Activated CD4-positive, alpha-beta T cell treated with anti-CD3 and anti-CD28 coated beads, Interleukin-2, amount 10 ng/mL, durations not matched to agents 24 days and 14 days (primary cell): ENCODE results near the gene CCDC107. TPM values are rescaled to one million over a fixed set of nuclear protein-coding genes. Genes with fewer than 3 reads are reported as not detected.

ENCODE experiments used
- DNase-seq: peaks from one replicate; pipeline ENCODE4 v3.0.0; 2022
- H3K27ac Mint-ChIP-seq: one replicate; pipeline ENCODE4 v1.8.0; 2022; ENCODE audit warnings: mild to moderate bottlenecking, mixed read lengths
- H3K27me3 Mint-ChIP-seq: one replicate; pipeline ENCODE4 v1.8.0; 2022; ENCODE audit warnings: mixed read lengths
- H3K36me3 Mint-ChIP-seq: one replicate; pipeline ENCODE4 v1.8.0; 2022; ENCODE audit warnings: low read depth, mild to moderate bottlenecking, mixed read lengths
- H3K4me1 Mint-ChIP-seq: one replicate; pipeline ENCODE4 v1.8.0; 2021; ENCODE audit warnings: mixed read lengths
- H3K4me3 Mint-ChIP-seq: one replicate; pipeline ENCODE4 v1.8.0; 2022; ENCODE audit warnings: mild to moderate bottlenecking, moderate library complexity, mixed read lengths
- H3K9me3 Mint-ChIP-seq: one replicate; pipeline ENCODE4 v1.8.0; 2021; ENCODE audit warnings: mixed read lengths
- intact Hi-C: fragments of 100-400 bp; cut with micrococcal nuclease; formaldehyde crosslinking; loops from one replicate; pipeline ENCODE4 v1.15.1; 2023
- total RNA-seq: library from RNA; stranded (reverse); gene quantifications from 2 replicates; pipeline ENCODE4 v1.2.3, GENCODE V29; 2022

CCDC107 gene
- total RNA-seq, 1 donor from 2014 or later, result 21.8 TPM

DNA sequence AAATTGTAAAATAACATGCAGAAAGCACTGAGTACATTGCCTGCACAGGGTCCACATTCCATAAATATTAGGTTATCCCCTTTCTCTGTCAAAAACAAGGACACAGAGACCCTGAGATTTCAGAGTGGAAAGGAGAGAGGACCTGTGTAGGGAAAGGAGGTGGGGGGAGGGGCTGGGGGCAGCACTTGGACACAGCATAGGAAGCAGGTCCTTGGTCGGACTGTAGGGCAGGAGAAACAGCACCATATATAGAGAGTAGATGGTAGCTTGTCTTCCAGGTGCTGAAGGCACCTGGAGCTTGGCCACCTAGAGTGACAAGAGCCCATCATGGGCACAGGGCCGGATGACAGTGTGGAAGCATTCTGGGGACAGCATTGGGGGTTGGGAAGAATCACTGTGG is 29.2 kb downstream of the CCDC107 start:
- Mint-ChIP-seq H3K27me3 (no peaks in the 10 kb centered on the region), H3K27ac (no peak overlapping the region), H3K9me3 (no peaks in the 10 kb centered on the region), H3K4me3 (peak overlapping the region; percentile 3), H3K36me3 (no peaks in the 10 kb centered on the region), H3K4me1 (peaks cover 21% of the 10 kb centered on the region)
- intact Hi-C loops, result no loop called here
- no peak for DNase-seq

DNA sequence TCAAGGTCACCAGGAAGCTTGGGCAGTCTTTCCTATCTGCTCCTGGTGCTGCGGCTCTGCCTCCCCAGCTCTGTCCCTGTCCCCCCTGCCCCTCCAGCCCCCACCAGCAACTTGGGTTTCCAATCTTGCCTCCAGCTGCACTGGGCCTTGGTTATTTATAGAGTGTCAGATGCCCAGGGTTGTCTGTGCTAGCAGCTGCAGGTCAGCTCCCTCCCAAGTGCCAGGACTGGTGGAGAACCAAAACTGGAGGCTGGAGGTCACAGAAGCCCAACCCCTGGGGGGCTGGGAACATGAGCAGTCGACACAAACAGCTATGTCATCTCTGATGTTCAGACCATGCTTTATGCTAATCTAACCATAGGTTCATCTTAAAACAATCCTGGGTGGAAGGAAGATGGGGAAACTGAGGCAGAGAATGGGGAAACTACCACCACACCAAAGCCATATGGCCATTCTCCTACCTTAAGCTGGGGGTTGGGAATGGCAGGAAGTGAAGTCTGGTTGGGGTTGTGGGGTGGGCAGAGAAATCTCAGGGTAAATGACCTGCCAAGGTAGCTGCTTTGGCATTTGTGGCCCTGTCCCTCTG is 30.0 kb downstream of the CCDC107 start:
- peaks cover 21% of the 10 kb centered on the region for H3K4me1 Mint-ChIP-seq
- no peaks in the 10 kb centered on the region for H3K9me3 Mint-ChIP-seq
- H3K27me3 Mint-ChIP-seq, result no peaks in the 10 kb centered on the region
- intact Hi-C loops, result loop anchor here (2.0 kb wide), 1 partner anchor 41 kb away; no protein-coding TSS in a partner anchor
- no peaks in the 10 kb centered on the region for H3K36me3 Mint-ChIP-seq
- DNase-seq, result no peak
- no peak overlapping the region for H3K27ac Mint-ChIP-seq
- H3K4me3 Mint-ChIP-seq, result no peak overlapping the region

DNA sequence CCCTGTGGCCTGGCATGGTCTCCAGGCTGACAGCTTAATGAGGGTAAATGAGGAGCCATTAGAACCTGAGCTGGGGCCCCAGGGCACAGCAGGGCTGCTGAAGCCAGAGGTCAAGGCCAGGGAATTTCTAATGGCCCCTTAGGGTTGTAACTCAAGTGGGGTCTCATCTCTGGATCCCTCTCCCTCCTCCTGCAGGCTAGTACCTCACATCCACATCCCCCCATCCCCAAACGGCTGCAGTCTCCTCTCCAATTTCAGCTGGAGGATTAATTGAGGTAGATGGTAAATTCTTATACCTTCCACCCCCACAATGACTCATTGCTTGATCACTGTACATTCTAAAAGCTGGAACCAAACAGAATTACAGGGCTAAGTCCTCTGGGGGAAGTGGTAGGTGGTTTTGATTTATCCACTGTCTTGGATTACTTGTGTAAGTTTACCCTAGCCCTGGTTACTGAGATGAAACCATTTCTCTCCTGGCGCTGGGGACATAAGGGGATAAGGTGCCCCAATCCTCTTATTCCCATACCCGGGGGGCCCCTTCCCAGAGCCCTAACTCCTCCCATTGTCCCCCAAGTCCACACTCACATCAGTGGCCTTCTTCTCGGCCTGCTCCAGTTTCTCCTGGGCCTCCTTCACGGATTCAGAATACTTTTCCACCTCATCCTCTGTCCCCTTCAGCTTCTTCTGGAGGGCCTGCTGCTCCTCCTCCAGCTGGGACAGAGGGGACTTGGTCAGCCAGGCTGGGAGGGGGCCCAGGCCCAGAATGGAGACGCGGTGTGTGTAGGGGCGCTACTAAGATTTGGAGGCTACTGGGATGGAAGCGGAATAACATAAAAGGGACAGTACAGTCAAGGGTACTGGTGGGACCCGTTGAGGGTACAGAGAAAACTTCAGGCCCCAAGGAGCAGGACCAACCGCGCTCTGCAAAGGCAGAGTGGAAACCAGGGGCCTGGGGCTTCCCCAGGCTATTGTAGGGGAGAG is 30.8 kb downstream of the CCDC107 start:
- H3K4me1 Mint-ChIP-seq, result peaks cover 21% of the 10 kb centered on the region
- no peaks in the 10 kb centered on the region for H3K27me3 Mint-ChIP-seq
- peak overlapping the region; percentile 69 for H3K4me3 Mint-ChIP-seq
- H3K36me3 Mint-ChIP-seq, result no peaks in the 10 kb centered on the region
- intact Hi-C loops, result loop anchor here (2.0 kb wide), 1 partner anchor 42 kb away; no protein-coding TSS in a partner anchor
- peak overlapping the region; percentile 51 for H3K27ac Mint-ChIP-seq
- DNase-seq, result no peak
- no peaks in the 10 kb centered on the region for H3K9me3 Mint-ChIP-seq

DNA sequence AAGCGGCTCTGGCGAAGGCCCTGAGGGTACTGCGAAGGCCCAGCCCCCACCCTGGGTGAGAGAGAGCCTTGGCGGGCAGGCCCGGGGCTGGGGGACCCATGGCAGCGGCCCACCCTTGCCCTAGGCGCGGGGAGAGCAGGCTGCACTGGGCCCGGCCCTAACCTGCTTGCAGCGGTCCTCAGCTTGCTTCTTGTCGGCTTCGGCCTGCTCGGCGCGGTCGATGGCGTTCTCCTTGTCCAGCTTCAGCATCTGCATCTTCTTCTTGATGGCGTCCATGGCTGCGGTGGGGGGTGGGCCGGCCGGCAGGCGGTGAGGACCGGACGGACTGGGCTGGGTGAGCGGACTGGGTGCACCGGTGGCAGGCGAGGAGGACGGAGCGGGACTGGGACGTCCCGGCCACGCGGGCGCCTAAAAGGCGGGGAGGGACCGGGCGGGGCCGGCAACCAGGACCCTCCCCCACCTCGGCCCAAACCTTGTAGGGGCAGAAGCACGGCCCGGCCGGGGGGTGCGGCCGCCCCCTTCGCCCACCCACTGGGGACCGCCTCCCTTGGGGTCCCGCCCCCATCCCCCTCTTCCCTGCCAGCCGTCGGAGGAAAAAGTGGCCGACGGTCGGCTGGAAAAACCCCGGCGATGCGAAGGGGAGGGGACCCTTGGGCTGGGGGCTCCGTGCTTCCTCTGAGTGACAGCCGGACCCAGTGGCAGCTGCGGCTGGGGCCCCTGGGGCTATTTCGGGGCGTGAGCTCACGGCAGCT is 31.6 kb downstream of the CCDC107 start, which contains the start of gene TPM2:
TPM2 (minus strand) TSS at position 384 of the 752 bp plus-strand sequence; CDS start at position 276, 108 bp downstream.
- H3K27ac Mint-ChIP-seq, result peak within 1 kb of the TSS; percentile 81
- intact Hi-C loops, result loop anchor here (2.0 kb wide), 2 partner anchors 31 to 43 kb away; partner anchors contain the start of genes CCDC107 and RMRP
- no peak for DNase-seq
- no peaks in the 10 kb centered on the region for H3K9me3 Mint-ChIP-seq
- peak within 1 kb of the TSS; percentile 86 for H3K4me3 Mint-ChIP-seq
- peaks cover 21% of the 10 kb centered on the region for H3K4me1 Mint-ChIP-seq
- no peaks in the 10 kb centered on the region for H3K36me3 Mint-ChIP-seq
- no peaks in the 10 kb centered on the region for H3K27me3 Mint-ChIP-seq

DNA sequence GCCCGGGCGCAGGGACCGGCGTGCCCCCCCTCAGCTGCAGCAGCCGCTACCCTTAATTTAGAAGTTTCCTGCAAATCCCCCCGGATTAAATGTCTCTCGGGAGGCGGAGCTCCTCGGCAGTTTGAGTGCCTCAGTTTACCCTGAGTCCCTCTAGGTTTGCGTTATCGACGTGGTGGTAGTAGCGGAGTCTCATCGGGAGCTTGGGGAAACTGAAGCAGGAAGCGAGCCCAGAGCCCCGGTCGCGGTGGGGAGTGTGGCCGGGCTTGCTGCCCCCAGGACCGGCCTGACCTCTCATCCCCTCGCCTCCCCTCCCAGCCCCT is 32.2 kb downstream of the CCDC107 start:
- DNase-seq, result no peak
- Mint-ChIP-seq H3K36me3 (no peaks in the 10 kb centered on the region), H3K4me1 (peaks cover 21% of the 10 kb centered on the region), H3K4me3 (peak overlapping the region; percentile 86), H3K9me3 (no peaks in the 10 kb centered on the region), H3K27me3 (no peaks in the 10 kb centered on the region), H3K27ac (peak overlapping the region; percentile 60)
- intact Hi-C loops, result loop anchor here (2.0 kb wide), 1 partner anchor 31 kb away; the partner anchor contains the start of genes CCDC107 and RMRP

DNA sequence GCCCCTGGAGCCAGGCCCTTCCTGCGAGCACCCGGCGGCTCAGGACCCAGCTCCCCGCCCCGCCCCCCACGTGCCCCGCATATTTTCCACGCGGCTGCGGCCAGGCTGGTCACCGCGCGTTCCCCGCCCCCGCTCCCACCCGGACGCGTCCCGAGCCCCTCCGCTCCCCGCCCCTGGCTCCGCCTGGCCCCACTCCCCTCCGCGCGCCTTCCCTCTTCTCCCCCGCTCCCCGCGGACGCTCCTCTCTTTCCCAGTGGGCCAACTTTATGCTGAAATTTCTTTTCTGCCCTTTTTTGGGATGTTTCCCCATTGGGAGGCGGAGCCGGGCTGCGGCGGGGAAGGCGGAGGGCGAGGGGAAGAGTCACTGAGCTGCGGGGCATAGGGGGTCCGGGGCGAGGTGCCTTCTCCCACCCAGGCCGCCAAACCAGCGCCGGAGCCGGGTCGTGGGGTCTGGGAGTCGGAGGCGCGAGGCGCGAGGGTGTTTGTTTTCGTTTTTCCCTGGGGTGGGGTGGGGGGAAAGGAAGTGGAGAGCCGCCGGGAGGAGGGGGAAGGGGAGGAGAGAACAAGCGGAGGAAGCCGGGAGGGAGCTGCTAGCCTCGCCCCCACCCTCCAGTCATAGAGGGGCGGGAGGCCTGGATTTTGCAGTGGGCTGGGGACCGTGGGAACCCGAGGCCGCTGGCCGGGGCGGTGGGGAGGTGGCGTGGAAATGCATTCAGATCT is 32.7 kb downstream of the CCDC107 start:
- intact Hi-C loops, result loop anchor here (2.0 kb wide), 1 partner anchor 32 kb away; the partner anchor contains the start of genes CCDC107 and RMRP
- Mint-ChIP-seq H3K36me3 (no peaks in the 10 kb centered on the region), H3K4me3 (peak overlapping the region; percentile 86), H3K27ac (peak overlapping the region; percentile 81), H3K27me3 (no peaks in the 10 kb centered on the region), H3K9me3 (no peaks in the 10 kb centered on the region), H3K4me1 (peaks cover 21% of the 10 kb centered on the region)
- peak; percentile 79 for DNase-seq

DNA sequence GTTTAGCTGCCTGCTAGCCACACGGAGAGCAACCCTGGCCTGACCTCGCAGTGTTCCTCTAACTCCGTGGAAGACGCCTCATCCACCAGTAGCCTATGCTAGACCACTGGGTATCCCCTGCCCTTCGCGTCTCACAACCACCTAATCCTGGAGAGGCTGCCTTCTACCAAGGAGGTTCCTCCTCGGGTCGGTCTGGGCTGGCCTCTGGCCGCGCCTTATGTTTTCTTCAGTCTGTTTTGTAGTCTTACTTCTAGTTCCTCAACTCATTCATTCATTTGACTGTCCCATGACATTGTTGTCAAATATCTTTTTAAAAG is 33.2 kb downstream of the CCDC107 start:
- intact Hi-C loops, result loop anchor here (2.0 kb wide), 1 partner anchor 32 kb away; the partner anchor contains the start of genes CCDC107 and RMRP
- H3K9me3 Mint-ChIP-seq, result no peaks in the 10 kb centered on the region
- H3K27ac Mint-ChIP-seq, result peak overlapping the region; percentile 81
- H3K27me3 Mint-ChIP-seq, result no peaks in the 10 kb centered on the region
- no peak for DNase-seq
- H3K4me1 Mint-ChIP-seq, result peaks cover 21% of the 10 kb centered on the region
- peak overlapping the region; percentile 86 for H3K4me3 Mint-ChIP-seq
- peaks cover 1% of the 10 kb centered on the region for H3K36me3 Mint-ChIP-seq

DNA sequence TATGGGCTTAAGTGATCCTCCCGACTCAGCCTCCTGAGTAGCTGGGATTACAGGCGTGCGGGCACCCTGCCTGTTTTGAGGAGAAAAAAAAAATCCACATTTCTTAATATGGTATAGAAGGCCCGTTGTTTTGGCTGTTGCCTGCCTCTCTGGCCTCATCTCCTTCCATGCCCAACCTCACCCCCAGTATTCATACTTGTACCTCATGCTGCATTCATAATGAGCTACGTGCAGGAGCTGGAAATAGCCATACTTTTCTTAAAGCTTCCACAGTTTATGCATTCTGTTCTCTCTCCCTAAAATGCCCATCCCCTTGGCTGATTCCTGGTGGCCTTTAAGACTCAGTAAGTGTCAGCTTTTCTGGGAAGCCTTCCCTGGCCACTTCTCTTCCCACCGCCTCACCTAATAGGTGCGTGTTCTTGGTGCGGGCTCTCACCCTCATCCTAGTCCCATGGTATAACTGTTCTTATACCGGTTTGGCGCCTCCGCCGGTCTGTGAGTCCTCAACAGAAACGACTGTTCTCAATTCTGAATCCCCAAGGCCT is 33.7 kb downstream of the CCDC107 start:
- DNase-seq, result no peak
- H3K27me3 Mint-ChIP-seq, result no peaks in the 10 kb centered on the region
- H3K27ac Mint-ChIP-seq, result peak overlapping the region; percentile 49
- intact Hi-C loops, result loop anchor here (2.0 kb wide), 1 partner anchor 33 kb away; the partner anchor contains the start of genes CCDC107 and RMRP
- peaks cover 23% of the 10 kb centered on the region for H3K4me1 Mint-ChIP-seq
- no peaks in the 10 kb centered on the region for H3K9me3 Mint-ChIP-seq
- H3K4me3 Mint-ChIP-seq, result peak overlapping the region; percentile 86
- H3K36me3 Mint-ChIP-seq, result peaks cover 7% of the 10 kb centered on the region

DNA sequence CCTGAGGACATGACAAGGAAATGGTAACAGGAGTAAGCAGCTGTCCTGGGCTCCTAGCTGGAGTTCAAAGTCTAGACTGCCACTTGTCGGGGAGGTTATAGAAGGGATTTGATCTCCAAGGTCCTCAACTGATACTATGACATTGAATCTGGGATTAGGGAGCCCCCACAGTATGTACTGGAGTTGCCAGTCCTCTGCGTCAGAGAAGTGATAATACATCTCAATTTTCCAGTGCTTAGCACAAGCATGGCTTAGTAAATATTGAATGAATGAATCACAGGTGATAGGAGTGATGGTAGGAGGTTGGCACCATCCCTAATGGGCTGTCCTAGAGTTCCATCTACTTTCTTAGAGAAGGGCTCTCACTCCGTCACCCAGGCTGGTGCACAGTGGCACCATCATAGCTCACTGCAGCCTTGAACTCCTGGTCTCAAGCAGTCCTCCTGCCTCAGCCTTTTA is 37.9 kb downstream of the CCDC107 start:
- Mint-ChIP-seq H3K27ac (no peak overlapping the region), H3K4me3 (no peak overlapping the region), H3K4me1 (peaks cover 8% of the 10 kb centered on the region), H3K27me3 (no peaks in the 10 kb centered on the region), H3K9me3 (no peaks in the 10 kb centered on the region), H3K36me3 (peaks cover 23% of the 10 kb centered on the region)
- intact Hi-C loops, result loop anchor here (2.0 kb wide), 1 partner anchor 33 kb away; no protein-coding TSS in a partner anchor
- DNase-seq, result no peak

DNA sequence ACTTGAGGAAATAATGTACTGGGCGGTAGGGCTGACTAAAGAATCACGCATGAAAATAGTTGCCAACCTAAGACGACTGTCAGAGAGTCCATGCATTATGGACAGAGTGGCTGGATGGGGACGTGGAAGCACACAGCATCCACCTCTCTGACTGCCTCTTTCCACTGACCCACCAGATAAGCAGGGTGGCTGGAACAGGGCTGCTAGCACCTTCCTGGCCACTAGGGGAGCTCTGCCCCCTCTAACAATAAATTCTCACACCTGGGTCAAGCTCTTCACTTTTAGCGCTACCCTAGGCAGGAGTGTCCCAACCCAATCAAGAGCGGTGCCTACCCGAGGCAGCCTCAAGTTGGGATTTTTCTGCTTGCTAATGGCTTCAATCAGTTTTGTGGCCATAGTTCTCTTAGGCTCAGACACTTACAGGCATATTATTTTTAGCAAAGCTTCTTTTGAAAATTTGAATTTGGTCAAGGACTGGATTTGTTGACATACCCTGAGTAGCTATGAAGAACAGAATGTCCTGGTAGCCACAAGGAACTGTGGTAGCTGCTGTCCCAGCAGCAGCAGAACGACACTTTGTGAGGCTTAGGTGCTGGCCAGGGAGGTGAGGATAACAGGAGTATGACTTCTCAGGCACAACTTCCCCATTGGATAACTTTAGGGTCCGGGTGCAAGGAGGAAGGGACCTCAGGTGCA is 38.6 kb downstream of the CCDC107 start:
- peak overlapping the region; percentile 4 for H3K27ac Mint-ChIP-seq
- no peak overlapping the region for H3K4me3 Mint-ChIP-seq
- DNase-seq, result peak; percentile 87
- H3K4me1 Mint-ChIP-seq, result peaks cover 5% of the 10 kb centered on the region
- no peaks in the 10 kb centered on the region for H3K9me3 Mint-ChIP-seq
- no peaks in the 10 kb centered on the region for H3K27me3 Mint-ChIP-seq
- intact Hi-C loops, result loop anchor here (2.0 kb wide), 1 partner anchor 32 kb away; no protein-coding TSS in a partner anchor
- H3K36me3 Mint-ChIP-seq, result peaks cover 23% of the 10 kb centered on the region

DNA sequence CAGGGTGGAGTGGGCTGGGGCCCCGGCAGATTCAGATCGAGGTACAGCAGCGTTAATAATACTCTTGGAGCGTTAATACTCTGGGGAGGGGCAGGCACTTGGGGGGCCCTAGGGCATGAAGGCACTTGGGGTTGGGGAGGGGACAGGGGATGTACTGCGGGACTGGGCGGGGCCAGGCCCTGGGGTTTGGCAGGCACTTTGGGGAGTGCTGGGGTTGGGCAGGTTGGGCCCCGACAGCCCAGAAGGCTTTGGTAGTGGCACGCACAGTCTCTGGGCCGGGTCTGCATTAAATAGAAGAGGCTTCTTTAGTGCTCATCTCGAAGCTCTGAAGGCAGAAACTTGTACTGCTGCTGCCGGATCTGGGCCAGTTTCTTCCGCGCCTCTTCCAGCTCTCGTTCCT is 39.4 kb downstream of the CCDC107 start:
- Mint-ChIP-seq H3K9me3 (no peaks in the 10 kb centered on the region), H3K36me3 (peaks cover 23% of the 10 kb centered on the region), H3K27ac (no peak overlapping the region), H3K27me3 (no peaks in the 10 kb centered on the region), H3K4me1 (peaks cover 2% of the 10 kb centered on the region), H3K4me3 (no peak overlapping the region)
- no peak for DNase-seq
- intact Hi-C loops, result loop anchor here (2.0 kb wide), 1 partner anchor 31 kb away; no protein-coding TSS in a partner anchor

DNA sequence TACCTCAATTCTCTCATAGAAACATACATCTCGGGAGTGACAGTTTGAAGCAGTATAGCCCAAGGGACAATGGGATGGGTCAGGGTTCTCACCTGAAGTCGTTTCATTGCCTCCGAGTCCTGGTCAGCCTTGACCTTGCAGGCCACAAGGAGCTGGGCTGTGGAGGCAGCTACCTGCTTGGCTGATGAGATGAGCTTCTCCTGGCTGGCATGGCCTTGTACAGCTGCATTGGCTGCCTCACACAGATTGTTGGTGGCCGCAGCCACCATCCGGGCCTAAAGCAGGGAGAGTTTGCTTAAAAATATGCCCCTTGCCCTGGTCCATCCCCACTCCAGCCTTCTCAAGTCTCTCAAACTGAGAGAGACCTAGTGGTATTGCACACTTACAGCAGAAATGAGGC is 40.1 kb downstream of the CCDC107 start:
- no peak overlapping the region for H3K27ac Mint-ChIP-seq
- DNase-seq, result no peak
- H3K4me3 Mint-ChIP-seq, result no peak overlapping the region
- H3K36me3 Mint-ChIP-seq, result peaks cover 29% of the 10 kb centered on the region
- H3K9me3 Mint-ChIP-seq, result no peaks in the 10 kb centered on the region
- H3K4me1 Mint-ChIP-seq, result peaks cover 2% of the 10 kb centered on the region
- no peaks in the 10 kb centered on the region for H3K27me3 Mint-ChIP-seq
- intact Hi-C loops, result no loop called here
